Osteoblast (primary cell): ENCODE measurements around the gene NAT8. TPM values are rescaled to one million over a fixed set of nuclear protein-coding genes. Genes with fewer than 3 reads are reported as not detected.
"Not testable (repeated sequence)": the region's sequence is repeated elsewhere in the genome, so short reads cannot be mapped to it uniquely, and the experiment has no call there.

Source experiments
- DNase-seq: peaks from one replicate; pipeline ENCODE4 v3.0.0; 2011; ENCODE audit warnings: low spot score, mixed read lengths; ENCODE audit not compliant: insufficient read length; ENCODE audit errors: missing footprints
- H2AFZ ChIP-seq: 2 replicates; pipeline ENCODE4 v1.6.0; 2011; ENCODE audit warnings: mild to moderate bottlenecking, low read length
- H3K27ac ChIP-seq: 2 replicates; pipeline ENCODE4 v1.5.1; 2011; ENCODE audit warnings: mild to moderate bottlenecking, low read depth, low read length, moderate library complexity
- H3K27me3 ChIP-seq: 2 replicates; pipeline ENCODE4 v1.6.0; 2012; ENCODE audit warnings: mild to moderate bottlenecking, control low read depth, inconsistent platforms, low read length, moderate library complexity; ENCODE audit not compliant: insufficient read depth
- H3K36me3 ChIP-seq: 2 replicates; pipeline ENCODE4 v1.5.1; 2011; ENCODE audit warnings: mild to moderate bottlenecking, low read length, control low read depth, moderate library complexity; ENCODE audit not compliant: insufficient read depth
- H3K4me1 ChIP-seq: 2 replicates; pipeline ENCODE4 v1.5.1; 2011; ENCODE audit warnings: mild to moderate bottlenecking, low read length, control low read depth, moderate library complexity; ENCODE audit not compliant: insufficient read depth
- H3K4me2 ChIP-seq: 2 replicates; pipeline ENCODE4 v1.6.0; 2011; ENCODE audit warnings: mild to moderate bottlenecking, low read length; ENCODE audit not compliant: insufficient read depth
- H3K4me3 ChIP-seq: fragments of 200-600 bp; sonication (generic); 3 replicates; pipeline ENCODE4 v1.5.1; 2012; ENCODE audit warnings: mild to moderate bottlenecking, low read length, inconsistent platforms; ENCODE audit not compliant: insufficient read depth
- H3K79me2 ChIP-seq: 2 replicates; pipeline ENCODE4 v1.6.0; 2012; ENCODE audit warnings: mild to moderate bottlenecking, low read length, control low read depth, inconsistent platforms; ENCODE audit not compliant: insufficient read depth
- H3K9me3 ChIP-seq: 2 replicates; pipeline ENCODE4 v1.5.1; 2011; ENCODE audit warnings: low read depth, low read length, control low read depth
- H4K20me1 ChIP-seq: 2 replicates; pipeline ENCODE4 v1.6.0; 2012; ENCODE audit warnings: mild to moderate bottlenecking, low read length, control low read depth; ENCODE audit not compliant: insufficient read depth
- CTCF ChIP-seq: IDR thresholded peaks from 2 replicates; pipeline ENCODE4 v1.5.1; 2011; ENCODE audit warnings: mild to moderate bottlenecking, low read depth, low read length, moderate library complexity; ENCODE audit errors: extremely low read depth
- total RNA-seq: library from RNA; depleted of rRNA; stranded (reverse); fragments of >200 nt; gene quantifications from 2 replicates; pipeline ENCODE4 v1.2.3, GENCODE V29; 2012

Gene NAT8
- total RNA-seq, 1 donor = not detected

- no peak overlapping the region for H2AFZ ChIP-seq
- H3K27me3 ChIP-seq = no peaks in the 10 kb centered on the region
- H3K4me3 ChIP-seq = no peak overlapping the region
- TF ChIP-seq CTCF = no peak
- no peaks in the 10 kb centered on the region for H4K20me1 ChIP-seq
- H3K4me2 ChIP-seq = no peak overlapping the region
- no peaks in the 10 kb centered on the region for H3K9me3 ChIP-seq
- H3K79me2 ChIP-seq = no peaks in the 10 kb centered on the region
- H3K27ac ChIP-seq = no peak overlapping the region
- no peaks in the 10 kb centered on the region for H3K36me3 ChIP-seq
- no peaks in the 10 kb centered on the region for H3K4me1 ChIP-seq
- no peak for DNase-seq
Measured at GRCh38 chr2:73641767-73642062, 507 bp downstream of the NAT8 start.

GRCh38 chr2:73640946-73641766, 1.1 kb downstream of the NAT8 start:
- no peak overlapping the region for H3K27ac ChIP-seq
- H3K4me1 ChIP-seq = no peaks in the 10 kb centered on the region
- H2AFZ ChIP-seq = no peak overlapping the region
- H3K27me3 ChIP-seq = no peaks in the 10 kb centered on the region
- DNase-seq = peak; percentile 38
- TF ChIP-seq CTCF = no peak
- no peaks in the 10 kb centered on the region for H3K79me2 ChIP-seq
- H4K20me1 ChIP-seq = no peaks in the 10 kb centered on the region
- no peak overlapping the region for H3K4me3 ChIP-seq
- H3K4me2 ChIP-seq = no peak overlapping the region
- H3K9me3 ChIP-seq = no peaks in the 10 kb centered on the region
- H3K36me3 ChIP-seq = no peaks in the 10 kb centered on the region

GRCh38 chr2:73640511-73640911, 1.7 kb downstream of the NAT8 start:
- TF ChIP-seq CTCF = no peak
- no peaks in the 10 kb centered on the region for H4K20me1 ChIP-seq
- no peaks in the 10 kb centered on the region for H3K27me3 ChIP-seq
- no peak overlapping the region for H3K4me3 ChIP-seq
- no peaks in the 10 kb centered on the region for H3K9me3 ChIP-seq
- no peak overlapping the region for H3K27ac ChIP-seq
- peak; percentile 43 for DNase-seq
- H3K4me1 ChIP-seq = no peaks in the 10 kb centered on the region
- no peaks in the 10 kb centered on the region for H3K36me3 ChIP-seq
- H2AFZ ChIP-seq = no peak overlapping the region
- no peaks in the 10 kb centered on the region for H3K79me2 ChIP-seq
- H3K4me2 ChIP-seq = no peak overlapping the region

GRCh38 chr2:73638429-73638828, 3.8 kb downstream of the NAT8 start:
- Histone ChIP-seq H4K20me1 (no peaks in the 10 kb centered on the region), H3K36me3 (no peaks in the 10 kb centered on the region), H3K4me1 (no peaks in the 10 kb centered on the region), H3K27ac (no peak overlapping the region), H3K4me2 (no peak overlapping the region), H2AFZ (no peak overlapping the region), H3K27me3 (no peaks in the 10 kb centered on the region), H3K79me2 (no peaks in the 10 kb centered on the region), H3K9me3 (no peaks in the 10 kb centered on the region), H3K4me3 (no peak overlapping the region)
- no peak for TF ChIP-seq CTCF
- no peak for DNase-seq

- not testable (repeated sequence) for H3K9me3 ChIP-seq, H3K79me2 ChIP-seq, H2AFZ ChIP-seq, H3K36me3 ChIP-seq, H3K4me2 ChIP-seq, DNase-seq, H3K27me3 ChIP-seq, H3K4me3 ChIP-seq, H4K20me1 ChIP-seq, H3K27ac ChIP-seq, H3K4me1 ChIP-seq
Measured at GRCh38 chr2:73636977-73637376, 5.2 kb downstream of the NAT8 start.
